HL-60 (cell line): ENCODE measurements around the gene OTUD6A.

Experiments
- DNase-seq, 2 experiments: peaks; one replicate each; pipeline ENCODE4 v3.0.0-alpha.2; 2010 to 2020; ENCODE audit warnings: low read depth in 1 of 2, low spot score in 1 of 2
- H3K27ac ChIP-seq: fragments of 250-450 bp; sonication (Bioruptor Pico); replicated peaks from 2 replicates; pipeline ENCODE4 v1.5.1; 2020; ENCODE audit warnings: mild to moderate bottlenecking, moderate library complexity
- H3K27me3 ChIP-seq: fragments of 250-450 bp; sonication (Bioruptor Pico); 2 replicates; pipeline ENCODE4 v1.5.1; 2021; ENCODE audit warnings: mild to moderate bottlenecking, moderate library complexity; ENCODE audit not compliant: insufficient read depth, poor library complexity, severe bottlenecking
- H3K4me3 ChIP-seq: replicated peaks from 2 replicates; pipeline ENCODE4 v1.5.1; 2011; ENCODE audit warnings: mild to moderate bottlenecking, control low read depth, low read length; ENCODE audit not compliant: insufficient read depth
- GABPA ChIP-seq: IDR thresholded peaks from 2 replicates; pipeline ENCODE4 v1.6.1; 2012; ENCODE audit warnings: low read depth
- POLR2AphosphoS5 ChIP-seq: IDR thresholded peaks from 2 replicates; pipeline ENCODE4 v1.6.1; 2012; ENCODE audit warnings: low read depth
- REST ChIP-seq: IDR thresholded peaks from 2 replicates; pipeline ENCODE4 v1.6.1; 2012; ENCODE audit warnings: low read depth; ENCODE audit not compliant: insufficient replicate concordance
- SPI1 ChIP-seq: IDR thresholded peaks from 2 replicates; pipeline ENCODE4 v1.6.1; 2012; ENCODE audit warnings: low read depth, mild to moderate bottlenecking, borderline replicate concordance
- TF ChIP-seq, protein P1 (sequence below): IDR thresholded peaks from one replicate; pipeline ENCODE4 v1.5.1; 2011; ENCODE audit warnings: low read length, control low read depth, inconsistent platforms; ENCODE audit not compliant: insufficient read depth

The OTUD6A gene

DNA sequence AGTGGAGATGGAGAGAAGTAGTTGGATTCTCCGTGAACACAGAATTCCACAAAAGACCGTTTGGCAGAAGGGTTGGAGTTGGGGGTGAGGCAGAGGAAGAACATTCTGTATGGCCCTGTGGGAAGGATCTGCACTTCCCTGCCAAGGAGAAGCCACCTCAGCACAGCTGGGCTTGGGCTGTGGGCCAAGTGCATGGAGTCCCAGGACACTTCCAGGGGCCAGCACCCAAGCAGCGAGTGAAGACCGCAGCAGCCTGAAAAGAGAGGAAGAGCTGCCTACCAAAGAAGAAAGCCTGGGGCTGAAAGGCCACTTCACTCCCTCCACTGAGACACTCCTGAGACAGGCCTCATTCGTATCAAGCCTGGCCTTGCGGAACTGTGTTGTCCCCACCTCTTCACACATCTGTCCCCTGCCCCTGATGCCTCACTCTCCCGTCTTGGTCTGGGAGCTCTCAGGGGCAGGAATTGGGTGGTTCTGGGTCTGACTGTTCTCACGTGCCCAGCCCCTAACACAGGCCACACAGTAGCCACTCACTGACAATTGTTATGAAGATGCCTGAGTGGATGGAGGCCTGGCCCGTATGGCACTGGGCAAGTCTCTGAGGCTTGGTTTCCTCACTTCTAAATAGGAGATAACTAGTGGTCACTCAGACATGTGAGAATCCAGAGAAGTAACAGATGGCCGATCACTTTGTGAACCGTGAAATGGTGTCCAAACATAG, 9.2 kb upstream of the OTUD6A start:
- no peaks in the 10 kb centered on the region for H3K27me3 ChIP-seq
- TF ChIP-seq POLR2AphosphoS5 = no peak
- TF ChIP-seq, protein P1, sequence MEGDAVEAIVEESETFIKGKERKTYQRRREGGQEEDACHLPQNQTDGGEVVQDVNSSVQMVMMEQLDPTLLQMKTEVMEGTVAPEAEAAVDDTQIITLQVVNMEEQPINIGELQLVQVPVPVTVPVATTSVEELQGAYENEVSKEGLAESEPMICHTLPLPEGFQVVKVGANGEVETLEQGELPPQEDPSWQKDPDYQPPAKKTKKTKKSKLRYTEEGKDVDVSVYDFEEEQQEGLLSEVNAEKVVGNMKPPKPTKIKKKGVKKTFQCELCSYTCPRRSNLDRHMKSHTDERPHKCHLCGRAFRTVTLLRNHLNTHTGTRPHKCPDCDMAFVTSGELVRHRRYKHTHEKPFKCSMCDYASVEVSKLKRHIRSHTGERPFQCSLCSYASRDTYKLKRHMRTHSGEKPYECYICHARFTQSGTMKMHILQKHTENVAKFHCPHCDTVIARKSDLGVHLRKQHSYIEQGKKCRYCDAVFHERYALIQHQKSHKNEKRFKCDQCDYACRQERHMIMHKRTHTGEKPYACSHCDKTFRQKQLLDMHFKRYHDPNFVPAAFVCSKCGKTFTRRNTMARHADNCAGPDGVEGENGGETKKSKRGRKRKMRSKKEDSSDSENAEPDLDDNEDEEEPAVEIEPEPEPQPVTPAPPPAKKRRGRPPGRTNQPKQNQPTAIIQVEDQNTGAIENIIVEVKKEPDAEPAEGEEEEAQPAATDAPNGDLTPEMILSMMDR = no peak
- TF ChIP-seq SPI1 = no peak
- no peak for TF ChIP-seq GABPA
- TF ChIP-seq REST = no peak

DNA sequence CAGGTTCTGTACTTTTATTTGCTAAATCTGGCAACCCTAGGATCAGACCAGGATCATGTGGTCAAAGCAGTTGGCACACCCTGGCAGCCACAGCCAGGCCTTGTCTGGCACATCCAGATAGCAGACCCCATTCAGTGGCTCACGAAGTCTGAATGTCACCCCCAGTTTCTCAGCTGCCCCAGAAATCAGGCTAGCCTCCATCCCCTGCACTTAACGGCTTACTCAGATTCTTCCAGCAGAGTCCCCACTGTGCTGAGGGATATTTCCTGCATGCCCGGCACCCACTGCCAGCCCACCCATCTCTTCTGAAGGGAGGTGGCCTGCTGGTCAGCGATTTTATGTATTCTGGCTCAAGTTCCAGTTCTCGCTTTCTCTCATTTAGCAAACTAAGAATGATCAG, 7.9 kb upstream of the OTUD6A start:
- H3K27ac ChIP-seq = no peak overlapping the region
- no peak overlapping the region for H3K4me3 ChIP-seq
- TF ChIP-seq REST = no peak
- H3K27me3 ChIP-seq = no peaks in the 10 kb centered on the region
- DNase-seq = no peak

More for the DNA sequence above, 9.2 kb upstream of the OTUD6A start:
- no peak for DNase-seq
- no peak overlapping the region for H3K27ac ChIP-seq
- H3K4me3 ChIP-seq = no peak overlapping the region

- H3K4me3 ChIP-seq = no peak overlapping the region
- no peak for DNase-seq
- no peaks in the 10 kb centered on the region for H3K27me3 ChIP-seq
- TF ChIP-seq SPI1 (no peak), REST (no peak), POLR2AphosphoS5 (no peak), GABPA (no peak)
- TF ChIP-seq, protein P1 = no peak
- H3K27ac ChIP-seq = no peak overlapping the region
These were observed 799 bp downstream of the OTUD6A start for GRCh38 chrX:70062961-70063550.
